NCI-H2196 treated with DMSO at 0.1 percent for 48 hours (cell line): ENCODE measurements around the gene MYO5C.

Experiments used
- DNase-seq: peaks from one replicate; lab custom pipeline; 2025; ENCODE audit not compliant: unreplicated experiment; lab: John Stamatoyannopoulos, UW

MYO5C gene

GRCh38 chr15:52280326-52281084, 15.1 kb downstream of the MYO5C start:
- DNase-seq: no peak

GRCh38 chr15:52278636-52279367, 16.8 kb downstream of the MYO5C start:
- DNase-seq: no peak

GRCh38 chr15:52278135-52278534, 17.5 kb downstream of the MYO5C start:
- DNase-seq: no peak

- DNase-seq: no peak
Measured at GRCh38 chr15:52277575-52277974, 18.0 kb downstream of the MYO5C start.

- DNase-seq: no peak
Measured at GRCh38 chr15:52276256-52276770, 19.3 kb downstream of the MYO5C start.

GRCh38 chr15:52263563-52264282, 31.9 kb downstream of the MYO5C start:
- no peak for DNase-seq

GRCh38 chr15:52262364-52262763, 33.2 kb downstream of the MYO5C start:
- DNase-seq: no peak

GRCh38 chr15:52261498-52262242, 33.9 kb downstream of the MYO5C start:
- DNase-seq: no peak

GRCh38 chr15:52261026-52261425, 34.6 kb downstream of the MYO5C start:
- no peak for DNase-seq

- DNase-seq: no peak
Measured at GRCh38 chr15:52259503-52259902, 36.1 kb downstream of the MYO5C start.

- DNase-seq: no peak
Measured at GRCh38 chr15:52258461-52258860, 37.1 kb downstream of the MYO5C start.

GRCh38 chr15:52257734-52258062, 37.9 kb downstream of the MYO5C start:
- DNase-seq: no peak

- DNase-seq: no peak
Measured at GRCh38 chr15:52256930-52257733, 38.5 kb downstream of the MYO5C start.

GRCh38 chr15:52256366-52256765, 39.2 kb downstream of the MYO5C start:
- DNase-seq: no peak

- no peak for DNase-seq
Measured at GRCh38 chr15:52255935-52256334, 39.7 kb downstream of the MYO5C start.

GRCh38 chr15:52255008-52255407, 40.6 kb downstream of the MYO5C start:
- no peak for DNase-seq

- no peak for DNase-seq
Measured at GRCh38 chr15:52254391-52254790, 41.2 kb downstream of the MYO5C start.

GRCh38 chr15:52252781-52253180, 42.8 kb downstream of the MYO5C start:
- DNase-seq: no peak

- no peak for DNase-seq
Measured at GRCh38 chr15:52251144-52251860, 44.3 kb downstream of the MYO5C start.

GRCh38 chr15:52247461-52247860, 48.1 kb downstream of the MYO5C start:
- DNase-seq: no peak
